CD4-positive, alpha-beta T cell (primary cell): ENCODE data around the gene LOXL1. TPM values are rescaled to one million over a fixed set of nuclear protein-coding genes. Genes with fewer than 3 reads are reported as not detected.

Experiments
- ATAC-seq: fragments of 200-7000 bp; cut with Tn5 transposase; one replicate; pipeline ENCODE4 v1.10.0; 2022; ENCODE audit warnings: mild to moderate bottlenecking; ENCODE audit not compliant: poor library complexity
- CTCF ChIA-PET: fragments of 350-600 bp; sonication (Branson Sonifier 250); formaldehyde crosslinking; loops from one replicate; lab custom pipeline; 2021; ENCODE audit warnings: antibody characterized with exemption, inconsistent platforms; lab: Charles Lee
- POLR2A ChIA-PET: fragments of 350-600 bp; sonication (Branson Sonifier 250); formaldehyde crosslinking; loops from one replicate; lab custom pipeline; 2021; ENCODE audit warnings: antibody characterized with exemption, inconsistent platforms; lab: Charles Lee
- DNase-seq, 14 experiments: peaks; one replicate each; pipeline ENCODE4 v3.0.0-alpha.2; 2013 to 2020; ENCODE audit warnings: mixed read lengths in 2 of 14
- H3K27ac ChIP-seq, 2 donors: one replicate each; pipeline versions ENCODE4 v1.5.1 to v1.7.0; 2013; ENCODE audit warnings: low read length in 2 of 2, low read depth in 1 of 2, mild to moderate bottlenecking in 1 of 2
- H3K27me3 ChIP-seq, 2 experiments: 1 replicate in 1 of 2; 2 replicates in 1 of 2; pipeline versions ENCODE4 v1.6.1 to v1.7.0; 2013; ENCODE audit warnings: low read length in 2 of 2, control low read depth in 1 of 2, mild to moderate bottlenecking in 1 of 2, moderate library complexity in 1 of 2; ENCODE audit not compliant: insufficient read depth in 2 of 2, control insufficient read depth in 1 of 2
- H3K36me3 ChIP-seq: one replicate; pipeline ENCODE4 v1.6.1; 2013; ENCODE audit warnings: low read length, control low read depth; ENCODE audit not compliant: insufficient read depth
- H3K4me1 ChIP-seq: one replicate; pipeline ENCODE4 v1.6.1; 2013; ENCODE audit warnings: low read length, control low read depth; ENCODE audit not compliant: insufficient read depth
- H3K4me3 ChIP-seq: one replicate; pipeline ENCODE4 v1.5.1; 2013; ENCODE audit warnings: mild to moderate bottlenecking, low read length, moderate library complexity
- H3K9me3 ChIP-seq, 2 experiments: 1 replicate in 1 of 2; 2 replicates in 1 of 2; pipeline versions ENCODE4 v1.6.1 to v1.7.0; 2013; ENCODE audit warnings: low read length in 2 of 2, mild to moderate bottlenecking in 2 of 2, control low read depth in 1 of 2, moderate library complexity in 1 of 2; ENCODE audit not compliant: control insufficient read depth in 1 of 2, insufficient read depth in 1 of 2
- H3K27ac Mint-ChIP-seq: one replicate; pipeline ENCODE4 v1.8.0; 2020; ENCODE audit warnings: mixed read lengths
- H3K27me3 Mint-ChIP-seq: one replicate; pipeline ENCODE4 v1.8.0; 2021; ENCODE audit warnings: mixed read lengths
- H3K36me3 Mint-ChIP-seq: one replicate; pipeline ENCODE4 v1.8.0; 2021; ENCODE audit warnings: low read depth, mixed read lengths
- H3K4me1 Mint-ChIP-seq: one replicate; pipeline ENCODE4 v1.8.0; 2021; ENCODE audit warnings: low read depth, mixed read lengths
- H3K4me3 Mint-ChIP-seq: one replicate; pipeline ENCODE4 v1.8.0; 2020; ENCODE audit warnings: mild to moderate bottlenecking, mixed read lengths
- H3K9me3 Mint-ChIP-seq: one replicate; pipeline ENCODE4 v1.8.0; 2020; ENCODE audit warnings: mixed read lengths
- CTCF ChIP-seq: fragments of 200-600 bp; IDR thresholded peaks from one replicate; pipeline ENCODE4 v1.8.0; 2022; ENCODE audit warnings: antibody characterized with exemption, mild to moderate bottlenecking
- intact Hi-C, 2 experiments: fragments of 100-400 bp; cut with DNase I in 1 of 2; cut with micrococcal nuclease in 1 of 2; formaldehyde crosslinking; loops; one replicate each; pipeline versions ENCODE4 v1.15.1 to v1.9.0; 2023 to 2025; cut with DNase I, micrococcal nuclease
- total RNA-seq, 174 experiments: library from RNA in 2 of 174; stranded (reverse) in 2 of 174; gene quantifications; one replicate each; pipeline ENCODE4 v1.2.3 and lab custom pipeline; 2021 to 2026

The LOXL1 gene
- total RNA-seq, 2 experiments from 2014 or later: 3.0 to 3.5 TPM

GRCh38 chr15:73936181-73936580 lies 9.9 kb downstream of the LOXL1 start:
- no peak overlapping the region for H3K27ac ChIP-seq
- no peaks in the 10 kb centered on the region for H3K9me3 ChIP-seq
- peaks cover 52% of the 10 kb centered on the region for H3K4me1 ChIP-seq
- no peak overlapping the region for H3K4me3 Mint-ChIP-seq
- H3K36me3 Mint-ChIP-seq: no peaks in the 10 kb centered on the region
- no peak overlapping the region for H3K27ac Mint-ChIP-seq
- H3K36me3 ChIP-seq: no peaks in the 10 kb centered on the region
- POLR2A ChIA-PET: no interaction called here
- no peaks in the 10 kb centered on the region for H3K9me3 Mint-ChIP-seq
- no peaks in the 10 kb centered on the region for H3K27me3 Mint-ChIP-seq
- H3K4me3 ChIP-seq: no peak overlapping the region
- CTCF ChIA-PET: interaction anchor here (2.2 kb wide), 1 partner anchor 8 kb away, joined by 10 read pairs; no protein-coding TSS in a partner anchor
- H3K27me3 ChIP-seq: no peaks in the 10 kb centered on the region
- DNase-seq (no peak), ATAC-seq (no peak)
- intact Hi-C loops: no loop called here
- H3K4me1 Mint-ChIP-seq: peaks cover 6% of the 10 kb centered on the region
- TF ChIP-seq CTCF: no peak

- intact Hi-C loops: no loop called here
- no peaks in the 10 kb centered on the region for H3K9me3 Mint-ChIP-seq
- Histone ChIP-seq H3K4me1 (peaks cover 52% of the 10 kb centered on the region), H3K27ac (no peak overlapping the region), H3K36me3 (no peaks in the 10 kb centered on the region), H3K27me3 (no peaks in the 10 kb centered on the region), H3K4me3 (no peak overlapping the region), H3K9me3 (no peaks in the 10 kb centered on the region)
- ChIA-PET POLR2A (no interaction called here), CTCF (interaction anchor here (2.2 kb wide), 1 partner anchor 9 kb away, joined by 10 read pairs; no protein-coding TSS in a partner anchor)
- H3K27me3 Mint-ChIP-seq: no peaks in the 10 kb centered on the region
- no peak for DNase-seq
- H3K4me1 Mint-ChIP-seq: peaks cover 11% of the 10 kb centered on the region
- H3K4me3 Mint-ChIP-seq: no peak overlapping the region
- ATAC-seq: no peak
- H3K27ac Mint-ChIP-seq: no peak overlapping the region
- no peaks in the 10 kb centered on the region for H3K36me3 Mint-ChIP-seq
- no peak for TF ChIP-seq CTCF
These were observed 10.5 kb downstream of the LOXL1 start for GRCh38 chr15:73936588-73937290.

GRCh38 chr15:73937296-73937695 lies 11.0 kb downstream of the LOXL1 start:
- POLR2A ChIA-PET: no interaction called here

More at GRCh38 chr15:73937296-73937695, 11.0 kb downstream of the LOXL1 start:
- H3K4me1 ChIP-seq: peaks cover 53% of the 10 kb centered on the region
- CTCF ChIA-PET: interaction anchor here (2.2 kb wide), 1 partner anchor 10 kb away, joined by 10 read pairs; no protein-coding TSS in a partner anchor
- no peaks in the 10 kb centered on the region for H3K27me3 ChIP-seq
- H3K4me3 ChIP-seq: no peak overlapping the region
- intact Hi-C loops: no loop called here
- Mint-ChIP-seq H3K36me3 (no peaks in the 10 kb centered on the region), H3K4me3 (no peak overlapping the region), H3K4me1 (peaks cover 17% of the 10 kb centered on the region), H3K27ac (no peak overlapping the region), H3K9me3 (no peaks in the 10 kb centered on the region), H3K27me3 (no peaks in the 10 kb centered on the region)
- DNase-seq (no peak), ATAC-seq (no peak)
- no peak overlapping the region for H3K27ac ChIP-seq
- no peaks in the 10 kb centered on the region for H3K36me3 ChIP-seq
- no peak for TF ChIP-seq CTCF
- H3K9me3 ChIP-seq: no peaks in the 10 kb centered on the region
